T47D (cell line): ENCODE measurements around the gene PLA2G5.

Source experiments
- DNase-seq, 2 experiments: peaks; one replicate each; pipeline versions ENCODE4 v3.0.0 to v3.0.0-alpha.2; 2011 to 2012; ENCODE audit warnings: low read depth in 1 of 2, low spot score in 1 of 2
- JUND ChIP-seq: IDR thresholded peaks from 2 replicates; pipeline ENCODE4 v1.6.1; 2012; ENCODE audit warnings: low read depth
- in situ Hi-C: cut with HindIII; loops from 2 replicates; pipeline ENCODE4 v1.10.0; 2016; ENCODE audit warnings: low sequenced_read_pairs, low pct_unique_long_range_greater_than_20kb

Gene PLA2G5

DNA sequence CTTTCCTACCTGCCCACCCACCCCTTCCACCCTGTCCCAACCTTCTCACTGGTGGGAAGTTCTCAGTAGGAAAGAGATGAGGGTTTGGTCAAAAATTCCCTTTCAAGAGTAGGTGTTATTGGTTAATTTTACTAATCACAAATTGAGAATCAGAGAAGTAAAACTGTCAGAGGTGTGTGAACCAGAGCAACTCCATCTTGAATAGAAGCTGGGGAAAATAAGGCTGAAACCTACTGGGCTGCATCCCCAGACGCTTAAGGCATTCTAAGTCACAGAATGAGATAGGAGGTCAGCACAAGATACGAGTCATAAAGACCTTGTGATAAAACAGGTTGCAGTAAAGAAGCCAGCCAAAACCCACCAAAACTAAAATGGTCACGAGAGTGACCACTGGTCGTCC is 37.8 kb downstream of the PLA2G5 start:
- in situ Hi-C loops: no loop called here
- DNase-seq: no peak

DNA sequence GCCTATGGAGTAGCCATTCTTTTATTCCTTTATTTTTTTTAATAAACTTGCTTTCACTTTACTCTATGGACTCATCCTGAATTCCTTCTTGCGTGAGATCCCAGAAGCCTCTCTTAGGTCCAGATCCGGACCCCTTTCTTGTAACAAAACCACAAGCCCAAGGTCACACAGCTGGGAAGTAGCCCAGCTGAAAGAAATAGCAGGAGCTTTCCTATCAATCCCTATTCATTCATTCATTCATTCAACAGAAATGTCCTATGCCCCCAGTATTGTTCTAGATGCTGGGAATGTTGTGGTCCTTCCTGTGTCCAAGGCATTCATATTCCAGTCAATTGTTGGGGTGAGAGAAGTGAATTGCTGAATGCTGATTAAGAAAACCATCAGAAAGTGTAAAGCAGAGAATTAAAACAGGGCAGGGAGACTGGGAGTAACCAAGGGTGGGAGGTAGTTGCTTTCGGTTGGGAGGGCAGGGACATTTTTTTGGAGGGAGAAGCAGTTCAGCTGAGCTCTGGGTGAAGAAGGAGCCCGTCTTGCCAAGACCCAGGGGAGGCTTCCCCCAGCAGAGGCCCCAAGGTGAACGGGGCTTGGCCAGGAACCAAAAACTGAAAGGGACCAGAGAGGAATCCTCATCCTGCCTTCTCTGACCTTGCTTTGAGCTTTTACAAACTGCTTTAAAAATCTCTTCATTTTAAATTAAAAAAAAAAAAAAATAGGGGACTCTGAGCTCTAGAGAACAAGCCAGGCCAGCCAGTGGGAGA is 38.6 kb downstream of the PLA2G5 start:
- in situ Hi-C loops: no loop called here
- no peak for TF ChIP-seq JUND

More for the DNA sequence above, 37.8 kb downstream of the PLA2G5 start:
- no peak for TF ChIP-seq JUND

DNA sequence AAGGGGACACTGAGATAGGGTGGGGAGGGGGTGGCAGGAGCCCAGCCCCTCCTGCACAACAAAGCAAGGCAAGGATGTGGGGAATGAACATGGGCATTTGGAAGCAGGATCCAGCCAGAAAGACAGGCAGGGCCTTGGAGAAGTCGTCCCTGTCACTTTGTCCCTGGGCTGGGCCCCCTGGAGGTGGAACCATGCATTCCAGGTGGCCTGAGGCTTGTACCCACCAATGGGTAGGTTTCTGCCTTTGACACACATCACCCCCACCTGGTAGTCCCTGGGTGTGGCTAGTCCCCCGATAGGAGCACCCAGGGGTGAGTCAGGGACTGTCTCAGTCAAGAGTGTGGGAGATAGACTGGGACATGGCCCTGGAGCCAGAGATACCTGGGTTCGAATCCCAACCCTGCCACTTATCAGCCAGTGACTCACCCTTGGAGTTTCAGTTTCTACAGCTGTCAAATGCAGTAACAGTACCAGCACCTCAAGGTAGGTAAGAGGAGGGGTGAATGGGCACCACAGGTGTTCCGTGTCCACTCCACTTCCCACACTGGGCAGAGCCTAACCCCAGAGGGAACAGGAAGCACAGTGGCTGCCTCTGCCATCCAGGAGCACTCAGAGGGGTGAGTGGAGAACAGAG is 39.3 kb downstream of the PLA2G5 start:
- no peak for DNase-seq
- no peak for TF ChIP-seq JUND
- in situ Hi-C loops: no loop called here

More for the DNA sequence above, 38.6 kb downstream of the PLA2G5 start:
- DNase-seq: no peak

DNA sequence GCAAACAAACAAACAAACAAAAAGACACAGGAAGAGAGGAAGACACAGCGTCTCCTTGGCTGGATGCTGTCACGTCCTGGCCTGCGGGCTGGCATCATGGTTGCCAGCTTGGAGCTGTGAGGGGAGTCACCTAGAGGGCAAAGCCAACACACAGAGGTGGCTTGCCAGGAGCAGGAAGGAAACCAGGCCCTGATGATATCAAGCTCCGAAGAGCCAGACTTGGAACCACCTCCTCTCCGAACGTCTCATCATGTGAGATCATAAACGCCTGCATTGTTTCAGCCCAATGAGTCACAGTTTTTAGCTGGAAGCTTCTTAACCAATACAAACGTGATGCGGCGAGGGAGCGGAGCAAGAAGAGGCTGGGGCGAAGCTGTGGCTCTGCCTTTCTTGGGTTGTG is 40.7 kb downstream of the PLA2G5 start:
- no peak for DNase-seq
- in situ Hi-C loops: no loop called here

DNA sequence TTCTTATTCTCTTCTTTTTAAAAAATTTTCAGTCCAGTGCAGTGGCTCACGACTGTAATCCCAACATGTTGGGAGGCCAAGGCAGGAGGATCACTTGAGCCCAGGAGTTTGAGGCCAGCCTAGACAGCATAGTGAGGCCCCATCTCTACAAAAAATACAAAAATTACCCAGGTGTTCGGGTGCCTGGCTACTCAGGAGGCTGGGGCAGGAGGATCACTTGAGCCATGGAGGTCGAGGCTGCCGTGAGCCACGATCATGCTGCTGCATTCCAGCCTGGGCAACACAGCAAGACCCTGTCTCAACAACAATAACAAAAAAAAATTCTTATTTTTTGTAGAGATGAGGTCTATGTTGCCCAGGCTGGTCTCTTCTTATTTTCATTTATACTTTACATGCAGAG is 41.5 kb downstream of the PLA2G5 start:
- TF ChIP-seq JUND: no peak
- DNase-seq: no peak
- in situ Hi-C loops: no loop called here

More for the DNA sequence above, 40.7 kb downstream of the PLA2G5 start:
- TF ChIP-seq JUND: no peak

DNA sequence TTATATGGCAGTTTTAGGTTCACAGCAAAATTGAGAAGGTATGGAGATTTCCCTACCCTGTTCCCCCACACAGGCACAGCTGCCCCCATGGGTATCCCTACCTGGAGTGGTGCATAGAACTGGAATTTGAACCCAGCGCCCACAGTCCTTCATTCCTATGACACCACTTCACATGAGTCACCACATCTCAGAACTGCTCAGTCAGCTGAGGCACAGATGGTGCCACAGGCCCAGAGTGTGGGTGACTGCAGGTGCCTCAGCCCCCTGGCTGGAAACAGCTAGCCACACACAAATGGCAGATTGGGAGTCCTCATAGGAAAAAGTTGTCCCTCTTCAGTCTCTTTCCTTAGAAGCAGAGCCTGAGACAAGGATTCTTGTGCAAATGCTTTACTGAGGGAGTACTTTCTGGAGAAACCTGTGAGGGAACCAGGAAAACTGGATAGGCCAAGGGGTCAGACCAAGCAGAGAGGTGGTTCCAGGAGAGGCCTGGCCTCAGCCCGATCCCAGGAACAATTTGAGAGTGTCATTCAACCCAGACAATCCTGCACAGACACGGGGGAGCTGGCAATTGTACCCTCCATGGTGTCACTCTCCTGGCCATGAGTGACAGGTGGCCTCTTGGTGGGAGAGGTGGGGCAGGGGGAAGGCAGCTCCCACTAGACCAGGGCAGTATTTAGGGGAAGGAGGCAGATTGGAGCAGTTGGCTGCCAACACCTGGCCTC is 42.4 kb downstream of the PLA2G5 start:
- DNase-seq: no peak
- TF ChIP-seq JUND: no peak
- in situ Hi-C loops: no loop called here

DNA sequence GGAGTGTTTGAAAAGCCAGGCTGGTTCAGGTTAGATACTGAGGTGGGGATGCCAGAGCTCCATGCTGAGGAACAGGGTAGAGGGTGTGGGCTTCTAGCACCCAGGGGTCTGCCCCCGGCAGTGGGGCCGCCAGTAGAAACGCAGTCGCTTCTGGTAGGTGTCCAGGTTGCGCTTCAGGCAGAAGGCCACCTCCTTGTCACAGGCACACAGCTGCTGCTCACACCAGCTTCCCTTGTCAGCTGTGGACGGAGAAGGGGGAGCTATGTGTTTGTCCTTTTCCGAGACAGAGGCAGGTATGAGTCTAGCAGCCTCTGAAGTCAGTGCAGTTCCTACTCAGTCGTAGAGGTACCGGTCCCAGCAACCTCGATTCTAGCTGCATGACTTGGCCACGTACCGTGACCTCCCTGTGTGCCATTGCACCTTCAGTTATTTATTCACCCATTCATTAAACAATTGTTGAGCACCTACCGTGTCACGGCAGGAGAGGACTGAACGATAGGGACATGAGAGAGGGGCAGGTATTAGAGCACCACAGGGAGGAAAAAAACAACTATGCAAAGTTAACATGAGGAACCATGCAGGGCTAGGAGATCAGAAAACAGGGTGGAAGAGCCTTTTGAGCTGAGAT is 44.1 kb downstream of the PLA2G5 start:
- no peak for DNase-seq
- in situ Hi-C loops: no loop called here
- no peak for TF ChIP-seq JUND

DNA sequence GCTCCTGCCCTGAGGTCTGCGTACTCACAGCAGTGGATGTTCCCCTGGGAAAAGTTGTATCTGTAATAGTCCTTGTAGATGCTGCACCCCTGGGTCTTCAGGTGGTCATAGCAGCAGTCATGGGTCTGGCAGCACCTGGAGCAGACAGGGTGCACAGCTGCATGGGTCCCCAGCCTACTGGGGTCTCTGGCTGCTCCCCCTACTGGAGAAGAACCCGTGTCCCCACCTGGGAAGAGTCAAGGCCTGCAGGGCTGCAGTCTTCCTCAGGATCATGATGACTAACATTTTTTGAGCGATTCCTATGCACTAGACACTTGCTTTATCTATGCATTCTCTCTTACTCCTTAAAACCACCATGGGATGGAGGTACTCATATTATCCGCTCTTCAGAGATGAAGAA is 45.5 kb downstream of the PLA2G5 start:
- no peak for DNase-seq
- in situ Hi-C loops: no loop called here
- no peak for TF ChIP-seq JUND

DNA sequence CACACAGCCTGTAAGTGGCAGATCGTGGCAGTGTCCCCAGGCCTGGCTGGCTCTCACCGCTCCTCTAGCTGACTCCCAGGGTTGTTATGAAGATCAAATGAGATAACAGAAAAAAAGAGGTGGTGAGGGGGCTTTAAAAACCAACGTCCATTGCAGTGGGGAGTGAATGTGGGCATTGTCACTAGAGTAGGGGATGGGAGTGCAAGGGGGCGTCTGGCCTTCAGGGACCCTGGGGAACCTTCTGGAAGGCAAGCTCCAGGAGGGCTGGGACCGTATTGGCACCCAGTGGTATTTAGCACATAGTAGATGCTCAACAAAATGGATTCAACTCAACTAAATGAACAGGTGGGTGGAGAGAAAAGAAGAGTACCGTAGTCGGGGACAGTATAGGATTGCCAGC is 45.9 kb downstream of the PLA2G5 start:
- no peak for DNase-seq
- no peak for TF ChIP-seq JUND
- in situ Hi-C loops: no loop called here

DNA sequence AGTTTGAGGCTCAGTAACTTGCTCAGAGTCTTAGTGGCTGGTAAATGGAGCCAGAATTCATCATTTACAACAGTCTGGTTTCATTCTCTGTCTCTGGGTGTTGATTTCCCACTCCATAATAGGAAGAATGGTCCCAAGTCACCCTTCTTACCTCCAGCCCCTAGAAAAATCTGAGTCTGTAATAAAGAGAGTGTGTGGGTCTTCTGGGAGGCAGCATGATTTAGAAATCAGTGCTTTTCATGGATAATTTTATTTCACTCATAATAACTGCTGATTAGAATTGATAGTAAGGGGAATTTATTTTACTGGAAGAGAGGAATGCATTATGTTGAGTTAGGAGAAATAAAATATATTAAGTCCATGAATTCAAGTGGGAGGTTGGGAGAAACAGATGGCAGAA is 47.2 kb downstream of the PLA2G5 start:
- no peak for DNase-seq
- in situ Hi-C loops: no loop called here
- no peak for TF ChIP-seq JUND

DNA sequence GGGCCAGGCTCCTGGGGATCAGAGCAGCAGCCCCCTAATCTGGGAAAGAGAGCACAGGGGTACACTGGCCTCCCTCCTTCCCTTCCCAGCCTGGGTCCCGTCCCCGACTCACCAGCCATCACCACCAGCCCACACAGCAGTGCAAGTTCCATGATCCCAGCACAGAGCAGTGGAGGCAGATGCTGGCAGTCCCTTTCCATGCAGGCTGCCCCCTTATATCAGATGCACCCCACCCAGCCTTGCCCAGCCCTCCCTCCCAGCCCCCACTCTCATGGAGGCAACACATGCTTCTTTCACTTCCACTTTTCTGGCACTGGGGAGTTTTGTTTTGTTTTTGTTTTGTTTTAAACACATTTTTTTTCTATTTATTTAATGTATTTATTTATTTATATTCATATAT is 49.4 kb downstream of the PLA2G5 start, which contains the start of gene PLA2G2D:
Gene PLA2G2D (minus strand): TSS at position 190 of the 400 bp plus-strand sequence. CDS start 38 bp downstream, at position 152.
- no peak for TF ChIP-seq JUND
- DNase-seq: no peak
- in situ Hi-C loops: no loop called here

DNA sequence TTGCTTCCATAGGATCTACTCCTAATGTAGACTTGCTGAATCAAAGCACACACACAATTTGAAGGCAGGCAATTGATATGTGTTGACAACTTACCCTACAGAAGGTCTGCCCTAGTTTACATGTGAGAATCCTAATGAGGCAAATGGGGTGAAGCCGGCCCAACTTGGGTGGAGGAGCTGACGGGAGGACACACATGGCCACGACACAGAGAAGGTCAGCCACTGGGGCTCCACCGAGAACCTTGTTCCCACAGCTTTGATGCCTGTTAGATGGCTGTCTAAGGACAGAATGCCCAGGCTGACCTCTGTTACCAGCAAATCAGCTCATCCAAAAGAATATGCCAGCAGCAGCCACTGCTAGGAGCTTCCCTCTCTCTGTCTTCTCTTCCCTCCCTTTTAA is 50.8 kb downstream of the PLA2G5 start:
- in situ Hi-C loops: no loop called here
- no peak for DNase-seq
- no peak for TF ChIP-seq JUND
